Activated T-cell treated with anti-CD3 and anti-CD28 coated beads for 24 hours (primary cell): ENCODE results near the gene MEOX2.

Experiments
- DNase-seq: peaks from one replicate; pipeline ENCODE4 v3.0.0-alpha.2; 2020; ENCODE audit warnings: low read depth

Gene MEOX2

DNA sequence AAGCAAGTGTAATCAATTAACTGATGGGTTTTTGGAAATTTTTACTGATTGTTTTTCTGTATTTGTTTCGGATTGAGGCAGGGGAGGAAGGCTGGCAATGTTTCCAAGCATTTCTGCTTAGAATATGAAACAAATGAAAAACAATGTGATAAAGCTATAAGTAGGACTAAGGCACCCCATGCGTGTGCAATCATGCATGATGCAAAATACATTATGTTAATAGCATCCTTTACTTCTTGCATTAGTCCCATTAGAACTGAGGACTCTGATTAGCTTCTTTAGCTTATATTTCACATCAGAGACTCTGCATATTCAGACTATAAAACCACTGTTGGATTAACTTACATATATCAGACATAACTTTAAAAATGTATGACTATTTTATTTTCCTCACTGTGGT, 76.0 kb downstream of the MEOX2 start:
- DNase-seq, result no peak

DNA sequence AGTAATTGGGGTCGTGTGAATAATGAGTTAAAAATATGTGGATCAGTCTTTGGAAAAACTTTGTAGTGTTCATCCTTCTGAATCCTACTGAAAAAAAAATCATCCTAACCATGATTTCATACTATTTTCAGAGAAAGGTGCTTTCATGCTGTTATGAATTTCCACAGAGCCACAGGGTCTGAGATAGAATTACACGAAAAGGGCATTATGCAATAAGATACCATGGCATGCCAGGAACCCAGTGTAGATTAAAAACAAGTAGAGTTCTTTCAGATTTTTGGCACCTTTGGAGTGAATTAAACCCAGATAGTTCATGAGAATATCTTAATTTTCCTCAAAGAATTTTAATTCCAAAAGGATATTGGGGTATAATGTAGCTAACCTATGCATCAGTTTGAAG, 77.2 kb downstream of the MEOX2 start:
- no peak for DNase-seq

DNA sequence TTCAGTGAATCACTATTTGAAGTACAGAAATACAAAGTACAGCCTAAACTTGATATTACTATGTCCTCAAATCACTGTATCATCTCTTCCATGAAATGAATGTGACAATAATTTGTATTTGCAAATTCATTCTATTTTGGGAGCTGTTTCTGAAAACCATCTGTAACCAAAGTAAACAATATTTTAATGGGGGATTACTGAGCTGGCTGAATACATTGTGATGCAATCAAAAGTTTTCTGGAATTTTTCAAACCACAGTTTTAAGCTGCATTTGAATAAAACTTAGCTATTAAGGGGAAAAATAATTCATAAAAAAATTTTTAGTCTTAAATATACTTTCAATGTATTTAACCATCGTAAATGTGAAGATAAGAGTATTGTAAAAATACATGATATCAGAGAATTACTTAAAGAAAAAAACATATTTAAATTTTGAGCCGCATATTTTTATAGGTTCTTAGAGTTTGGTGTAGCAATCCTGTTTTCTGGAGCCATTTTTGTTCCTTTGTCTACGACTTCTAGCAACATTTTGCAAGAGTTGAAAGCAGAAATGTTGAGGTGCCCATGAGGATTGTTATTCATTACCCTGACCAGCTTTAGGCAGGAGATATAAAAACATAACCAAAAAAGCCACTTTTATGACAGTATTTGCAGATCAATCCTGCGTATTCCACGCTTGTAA, 78.8 kb downstream of the MEOX2 start:
- no peak for DNase-seq

DNA sequence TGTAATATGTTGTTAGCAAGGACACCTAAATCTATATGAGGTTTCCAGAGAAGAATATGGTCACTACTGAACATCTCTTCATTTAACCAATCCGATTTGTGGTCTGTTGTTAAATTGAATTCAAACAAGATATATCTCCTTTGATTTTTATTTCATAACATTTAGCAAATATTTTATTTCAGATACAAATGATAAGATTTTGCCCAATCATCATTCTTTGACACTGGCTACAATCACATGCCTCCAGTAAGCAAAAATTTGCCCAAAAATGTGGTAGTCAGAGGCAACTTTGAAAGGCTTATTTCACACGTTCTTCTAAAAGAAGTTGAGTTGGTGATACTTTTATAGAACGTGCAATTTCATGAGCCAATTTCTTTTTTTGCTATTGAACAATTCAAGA, 79.9 kb downstream of the MEOX2 start:
- DNase-seq, result no peak

DNA sequence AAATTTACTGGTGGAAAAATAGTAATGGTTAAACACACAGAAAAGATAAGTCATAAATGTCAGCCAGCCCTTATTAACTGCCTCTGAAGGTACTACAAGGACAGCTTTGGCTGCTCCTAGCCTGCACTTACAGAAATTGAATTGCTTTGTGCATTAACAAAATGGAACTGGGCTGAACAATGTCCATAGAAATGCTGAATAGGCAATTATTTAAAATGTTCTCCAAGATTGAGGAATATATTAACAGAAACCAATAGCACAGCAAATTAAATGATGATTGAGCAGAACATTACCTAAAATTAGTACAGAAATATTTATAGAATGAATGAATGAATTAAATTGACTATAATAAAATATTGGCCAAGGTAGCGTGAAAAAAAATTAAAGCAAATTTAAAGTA, 82.3 kb downstream of the MEOX2 start:
- DNase-seq, result no peak

DNA sequence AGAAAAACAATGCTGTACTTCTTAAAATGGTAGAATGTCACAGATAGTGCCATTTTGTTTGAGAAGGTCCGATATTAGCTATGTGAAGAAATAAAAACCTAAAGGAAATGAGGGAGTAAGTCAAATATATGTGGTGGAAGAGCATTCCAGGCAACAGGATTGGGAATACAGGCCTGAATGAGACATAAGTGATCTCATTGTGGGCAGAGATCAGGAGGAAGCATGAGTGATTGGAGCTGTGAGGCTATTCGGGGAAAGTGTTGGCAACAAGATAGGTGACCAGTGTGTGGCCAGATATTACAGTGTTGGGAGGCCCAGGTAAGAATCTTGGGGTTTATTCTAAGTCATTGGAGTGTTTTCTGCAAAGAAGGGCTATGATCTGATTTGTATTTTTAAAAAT, 83.4 kb downstream of the MEOX2 start:
- DNase-seq, result no peak

DNA sequence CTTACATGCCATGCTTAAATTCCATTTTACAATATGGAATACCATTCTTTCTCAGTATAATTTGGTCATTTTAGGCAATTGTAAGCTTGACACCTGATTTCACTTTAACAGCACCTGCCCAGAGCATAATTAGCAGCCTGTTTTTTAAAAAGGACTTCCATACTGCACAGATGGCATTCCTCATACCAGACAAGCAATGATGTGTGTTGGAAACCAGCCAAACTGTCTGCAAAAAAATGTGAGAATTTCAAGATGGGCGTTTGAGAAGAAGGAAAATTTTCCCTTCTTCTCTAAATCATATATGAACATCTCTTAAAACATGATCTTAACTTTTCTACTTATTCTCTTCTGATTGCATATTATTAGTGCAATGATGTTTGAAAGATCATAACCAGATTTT, 84.2 kb downstream of the MEOX2 start:
- DNase-seq, result no peak

DNA sequence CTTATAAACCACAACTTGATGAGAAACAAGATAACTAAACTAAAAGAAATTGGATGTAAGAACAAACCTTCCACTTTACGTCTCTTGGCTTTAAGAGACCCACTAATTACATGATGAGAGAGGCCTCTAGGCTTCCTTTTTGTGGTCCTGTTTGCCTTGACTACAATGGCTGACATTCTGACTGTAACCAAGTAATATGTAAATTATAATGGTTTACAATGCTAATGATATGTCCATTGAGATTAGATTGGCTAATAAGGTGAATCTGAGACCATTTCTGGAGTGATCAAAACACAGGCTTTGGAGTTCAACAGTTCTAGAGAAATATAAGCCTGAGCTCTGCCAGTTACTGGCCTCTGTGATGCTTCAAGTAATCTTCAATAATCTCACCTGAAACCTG, 85.3 kb downstream of the MEOX2 start:
- no peak for DNase-seq

DNA sequence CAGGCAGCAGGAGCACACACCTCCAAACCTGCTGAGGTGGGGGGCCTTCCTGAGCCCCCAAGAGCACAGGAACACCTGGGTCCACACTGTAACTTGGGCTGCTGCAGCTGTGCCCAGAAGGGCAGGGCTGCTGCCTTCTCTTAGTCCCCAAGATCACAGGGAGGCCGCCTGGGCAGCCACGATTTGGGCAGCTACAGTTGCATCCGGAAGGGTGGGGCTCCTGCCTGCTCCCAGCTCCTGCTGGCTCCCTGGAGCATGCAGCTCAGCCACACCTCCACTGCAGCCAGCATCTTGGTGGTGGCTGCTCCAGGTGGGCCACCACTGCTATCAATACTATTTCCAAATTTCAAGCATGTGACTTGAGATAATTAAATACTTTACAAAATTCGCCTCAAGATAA, 86.2 kb downstream of the MEOX2 start:
- DNase-seq, result no peak

DNA sequence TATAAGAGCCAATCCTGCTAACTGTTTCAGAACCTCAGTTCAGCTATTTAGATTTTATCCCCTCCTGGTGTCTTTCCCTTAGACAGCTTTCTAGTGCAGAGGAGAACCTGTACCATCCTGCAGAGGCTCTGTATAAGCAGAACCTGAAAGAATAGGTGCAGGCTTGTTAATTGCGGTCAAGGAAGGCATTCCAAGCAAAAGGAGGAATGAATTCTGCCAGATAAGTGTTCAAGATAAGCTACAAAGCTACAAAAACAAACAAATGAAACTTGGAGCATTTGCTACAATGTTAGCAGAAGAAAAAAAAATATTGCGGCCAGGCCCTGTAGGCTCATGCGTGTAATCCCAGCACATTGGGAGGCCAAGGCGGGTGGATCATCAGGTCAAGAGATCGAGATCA, 92.0 kb downstream of the MEOX2 start:
- no peak for DNase-seq

DNA sequence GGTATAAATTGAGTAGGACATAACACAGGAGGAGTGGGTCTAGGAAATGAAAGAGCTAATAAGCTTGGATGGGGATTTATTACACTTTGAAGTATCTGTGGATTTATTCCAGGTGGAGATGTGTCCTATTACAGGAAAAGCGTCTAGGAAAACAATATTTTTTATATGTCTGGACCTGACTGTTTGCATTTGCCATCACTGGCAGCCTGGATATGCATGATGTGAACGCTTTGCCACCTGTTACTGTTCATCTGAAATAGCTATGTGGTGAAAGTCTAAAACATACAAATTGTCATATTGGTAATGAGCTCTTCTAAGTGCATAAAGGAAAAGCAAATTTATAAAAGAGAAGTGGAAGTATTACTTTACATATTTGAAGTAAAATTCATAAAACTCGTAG, 93.1 kb downstream of the MEOX2 start:
- no peak for DNase-seq

DNA sequence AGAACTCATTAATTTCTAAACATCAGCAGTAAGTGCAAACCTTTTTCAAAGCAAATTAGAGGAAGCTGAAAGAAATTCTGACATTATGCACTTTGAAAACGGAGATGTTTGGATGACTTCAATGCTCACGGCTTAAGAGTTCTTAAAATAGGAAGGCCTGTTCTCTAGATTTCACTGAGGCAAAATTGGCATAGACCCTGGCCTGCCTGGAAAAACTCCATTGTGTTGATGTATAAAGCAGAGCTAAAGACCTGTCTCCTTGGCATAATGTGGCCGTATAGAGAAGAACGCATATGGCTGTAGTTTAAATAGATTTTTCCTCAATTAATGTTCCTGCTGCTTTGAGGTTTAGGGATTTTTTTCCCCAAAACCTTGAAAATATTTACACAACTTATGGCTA, 100.2 kb downstream of the MEOX2 start:
- DNase-seq, result no peak

DNA sequence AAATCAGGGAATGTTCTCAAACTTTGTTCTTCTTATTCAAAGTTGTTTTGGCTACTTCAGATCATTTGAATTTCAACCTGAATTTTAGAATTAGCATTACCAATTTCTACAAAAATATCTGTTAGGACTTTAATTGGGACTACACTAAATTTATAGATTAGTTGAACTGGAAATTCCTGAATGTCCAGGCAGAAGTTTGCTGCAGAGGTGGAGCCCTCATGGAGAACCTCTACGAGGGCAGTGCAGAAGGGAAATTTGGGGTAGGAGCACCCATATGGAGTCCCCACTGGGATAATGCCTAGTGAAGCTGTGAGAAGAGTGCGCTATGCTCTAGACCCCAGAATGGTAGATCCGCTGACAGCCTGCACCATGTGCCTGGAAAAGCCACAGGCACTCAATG, 101.9 kb downstream of the MEOX2 start:
- no peak for DNase-seq

DNA sequence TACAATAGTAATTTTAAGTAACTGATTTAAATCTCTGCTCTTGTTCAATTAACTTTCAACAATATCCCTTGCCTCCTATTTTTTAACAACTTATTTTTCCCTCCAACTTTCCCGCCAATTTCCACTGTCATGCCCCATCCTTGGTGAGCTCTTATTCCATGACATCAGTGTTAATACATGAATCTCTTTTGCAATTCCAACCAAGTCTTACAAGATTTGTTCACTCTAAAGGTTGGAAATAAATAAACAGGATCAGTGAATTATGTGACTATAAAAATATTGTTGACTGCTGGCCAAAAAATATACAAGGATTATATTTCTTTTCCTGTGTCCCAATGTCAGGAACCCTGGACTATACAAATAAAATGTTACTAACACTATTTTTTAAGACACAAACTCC, 103.7 kb downstream of the MEOX2 start:
- no peak for DNase-seq

DNA sequence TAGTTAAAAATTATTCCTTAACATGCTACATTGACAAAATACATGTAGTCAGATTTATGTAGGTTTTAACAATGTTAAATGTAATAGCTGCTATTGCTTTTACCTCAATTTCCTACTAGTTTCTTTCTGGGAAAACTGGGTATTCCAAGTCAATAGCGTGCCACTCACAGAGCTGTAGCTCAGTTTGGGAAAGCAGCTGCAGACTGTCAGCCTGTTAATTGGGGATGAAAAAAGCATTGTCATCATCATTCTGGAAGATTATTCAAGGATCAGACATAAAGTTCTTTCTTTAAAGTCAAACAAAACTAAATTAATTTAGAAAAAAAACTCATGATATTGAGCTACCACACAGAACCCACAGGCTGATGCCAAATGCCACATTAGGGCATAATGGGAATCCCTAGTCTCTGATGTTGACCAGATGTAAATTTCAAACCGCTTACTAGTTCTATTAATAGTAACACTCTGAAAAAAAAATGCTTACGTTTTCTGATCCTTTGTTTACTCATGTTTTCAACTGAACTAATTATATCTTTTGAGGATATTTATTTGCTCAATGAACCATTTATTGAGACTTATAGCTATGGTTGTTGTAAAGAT, 105.0 kb downstream of the MEOX2 start:
- DNase-seq, result no peak

DNA sequence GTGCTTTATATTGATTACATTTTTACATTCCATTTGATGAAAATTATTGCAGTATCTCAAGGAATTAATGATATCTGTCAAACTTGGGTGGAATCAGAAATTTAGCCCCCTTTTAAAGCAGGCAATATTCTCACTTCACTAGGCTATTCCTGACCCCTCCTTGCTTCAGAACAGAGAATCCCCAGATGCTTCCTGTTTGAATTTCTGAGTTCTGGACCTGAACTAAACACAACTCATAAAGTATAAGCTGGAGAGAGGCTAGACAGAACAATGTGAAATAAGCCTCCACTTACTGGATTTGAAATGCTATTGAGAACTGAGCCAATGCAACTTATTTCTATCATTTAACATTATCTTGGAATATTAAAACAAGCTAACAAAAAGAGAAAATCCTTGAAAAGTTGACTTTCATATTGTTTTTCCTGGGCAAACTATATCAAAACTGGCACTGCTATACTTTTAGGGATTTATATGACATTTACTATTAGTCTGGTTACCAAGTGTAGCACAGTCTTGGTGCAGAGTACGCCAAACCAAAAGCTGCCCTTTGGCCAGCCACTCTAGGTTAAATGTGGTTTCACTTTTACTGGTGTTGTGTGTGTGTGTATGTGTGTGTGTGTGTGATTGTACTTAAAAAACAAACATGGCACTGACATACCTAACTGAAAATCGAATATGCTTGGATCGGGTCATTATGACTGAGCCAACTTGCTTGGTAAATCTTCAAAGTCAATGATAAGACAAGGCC, 105.7 kb downstream of the MEOX2 start:
- DNase-seq, result no peak

DNA sequence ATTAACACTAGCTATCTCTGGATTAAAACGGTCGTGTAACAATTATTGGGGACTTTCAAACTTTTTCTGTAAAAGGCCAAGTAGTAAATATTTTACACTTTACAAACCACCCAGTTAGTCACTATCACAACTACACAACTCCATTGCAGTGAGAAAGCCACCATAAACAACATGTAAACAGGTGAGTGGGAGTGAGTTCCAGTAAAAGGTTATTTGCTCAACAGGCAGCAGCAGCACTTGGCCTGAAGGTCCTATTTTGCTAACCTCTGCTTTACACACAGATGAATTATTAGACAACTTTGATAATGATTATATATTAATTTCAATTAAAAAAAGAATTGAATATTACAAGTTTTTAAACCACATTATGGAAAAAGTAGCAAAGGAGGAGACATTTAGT, 108.9 kb downstream of the MEOX2 start:
- no peak for DNase-seq

DNA sequence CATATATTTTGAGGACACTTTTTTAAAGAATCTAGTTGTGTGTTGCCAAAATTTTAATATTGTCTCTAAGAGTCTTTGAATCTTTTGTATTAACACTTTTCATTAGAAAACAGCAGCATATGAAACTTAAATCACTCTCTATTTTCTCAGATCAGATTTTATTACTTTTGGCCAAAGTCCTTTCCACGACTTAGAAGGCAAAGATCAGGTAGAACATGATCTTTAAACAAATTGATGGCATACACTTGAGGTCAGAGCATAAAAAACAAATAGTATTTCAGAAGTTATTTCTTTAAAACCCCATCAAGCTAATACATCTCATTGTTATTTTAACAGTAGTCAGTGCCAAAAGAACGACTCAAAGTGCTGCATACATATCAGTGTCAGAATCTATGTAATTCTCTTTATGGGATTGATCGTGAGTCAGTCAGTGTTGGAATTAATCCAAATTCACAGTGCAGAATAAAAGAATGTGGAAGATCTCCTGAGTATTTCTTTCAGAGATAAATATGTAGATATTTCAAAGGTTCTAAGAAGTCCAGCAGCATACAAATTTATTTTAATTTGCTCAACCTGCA, 115.1 kb downstream of the MEOX2 start:
- DNase-seq, result no peak

DNA sequence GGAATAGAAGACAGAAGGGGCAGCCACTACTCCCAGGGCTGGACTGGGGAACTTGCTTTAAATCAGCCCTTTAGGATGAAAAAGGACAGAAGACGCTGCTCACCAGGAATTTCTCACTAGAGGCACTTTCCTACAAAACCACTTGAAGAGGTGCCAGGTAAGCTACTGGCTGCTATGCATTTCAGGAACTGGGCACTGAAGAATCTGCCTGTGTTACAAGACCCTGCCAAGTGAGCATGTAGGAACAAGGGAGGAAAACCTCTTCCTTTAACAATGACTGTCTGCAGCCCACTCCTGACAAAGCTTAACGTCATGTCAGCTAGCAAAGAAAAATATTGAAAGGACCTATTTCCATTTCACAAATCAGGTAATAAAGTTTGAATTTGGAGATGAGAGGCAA, 118.8 kb downstream of the MEOX2 start:
- DNase-seq, result no peak

DNA sequence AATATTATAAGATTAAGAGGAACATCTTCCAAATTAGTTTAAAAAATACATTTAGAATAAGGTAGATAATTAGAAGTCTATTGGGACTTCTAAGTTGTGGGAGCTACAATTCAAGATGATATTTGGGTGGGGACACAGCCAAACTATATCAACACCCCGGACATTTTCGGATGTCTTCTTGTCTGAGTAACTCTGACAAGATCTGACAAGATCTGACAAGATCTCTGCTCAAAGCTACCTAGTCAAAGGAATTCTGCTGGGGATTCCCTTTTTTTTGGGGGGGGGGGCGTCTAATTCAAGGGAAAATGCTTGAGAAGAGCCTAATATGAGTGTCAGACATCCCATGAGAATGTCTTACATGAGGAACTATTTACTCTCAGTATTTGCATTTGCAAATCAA, 119.4 kb downstream of the MEOX2 start:
- DNase-seq, result no peak

DNA sequence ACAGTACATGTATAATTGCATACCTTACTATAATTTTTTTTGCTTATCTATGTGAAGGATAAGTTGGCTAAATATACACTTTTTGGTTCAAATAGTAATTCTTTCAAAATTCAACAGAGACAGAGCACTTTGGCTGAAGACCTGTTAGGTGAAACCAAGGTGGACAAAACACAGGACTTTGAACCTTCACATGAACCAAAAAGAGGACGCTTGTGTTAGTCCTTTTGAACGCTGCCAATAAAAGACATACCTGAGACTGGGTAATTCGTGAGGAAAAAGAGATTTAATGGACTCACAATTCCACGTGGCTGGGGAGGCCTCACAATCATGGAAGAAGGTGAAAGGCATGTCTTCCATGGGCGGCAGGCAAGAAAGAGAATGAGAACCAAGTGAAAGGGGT, 120.0 kb downstream of the MEOX2 start:
- no peak for DNase-seq

DNA sequence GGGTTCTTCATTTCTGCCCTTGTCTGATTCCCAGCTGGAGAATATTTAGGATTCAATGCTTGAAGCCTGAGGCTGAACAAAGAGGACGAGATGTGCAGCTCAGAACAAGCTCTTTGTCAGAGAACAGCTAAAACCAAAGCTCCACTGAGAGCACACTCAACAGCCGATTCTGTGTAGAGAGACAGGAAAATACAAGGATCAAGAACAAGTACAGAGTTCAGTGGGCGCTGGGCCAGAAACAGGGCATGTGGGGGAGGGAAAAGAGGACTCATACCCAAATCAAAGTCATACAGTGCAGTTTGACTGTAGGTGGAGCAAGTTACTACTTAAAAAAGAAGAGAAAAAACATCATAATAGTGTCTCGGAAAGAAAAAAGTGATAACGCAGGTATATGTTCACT, 124.6 kb downstream of the MEOX2 start, which contains the start of gene AGMO:
Gene AGMO, minus strand, starts transcription at position 181 of the 400 bp plus-strand sequence.
- DNase-seq, result no peak
